ENCODE data around the gene UQCC2.

The UQCC2 gene

DNA sequence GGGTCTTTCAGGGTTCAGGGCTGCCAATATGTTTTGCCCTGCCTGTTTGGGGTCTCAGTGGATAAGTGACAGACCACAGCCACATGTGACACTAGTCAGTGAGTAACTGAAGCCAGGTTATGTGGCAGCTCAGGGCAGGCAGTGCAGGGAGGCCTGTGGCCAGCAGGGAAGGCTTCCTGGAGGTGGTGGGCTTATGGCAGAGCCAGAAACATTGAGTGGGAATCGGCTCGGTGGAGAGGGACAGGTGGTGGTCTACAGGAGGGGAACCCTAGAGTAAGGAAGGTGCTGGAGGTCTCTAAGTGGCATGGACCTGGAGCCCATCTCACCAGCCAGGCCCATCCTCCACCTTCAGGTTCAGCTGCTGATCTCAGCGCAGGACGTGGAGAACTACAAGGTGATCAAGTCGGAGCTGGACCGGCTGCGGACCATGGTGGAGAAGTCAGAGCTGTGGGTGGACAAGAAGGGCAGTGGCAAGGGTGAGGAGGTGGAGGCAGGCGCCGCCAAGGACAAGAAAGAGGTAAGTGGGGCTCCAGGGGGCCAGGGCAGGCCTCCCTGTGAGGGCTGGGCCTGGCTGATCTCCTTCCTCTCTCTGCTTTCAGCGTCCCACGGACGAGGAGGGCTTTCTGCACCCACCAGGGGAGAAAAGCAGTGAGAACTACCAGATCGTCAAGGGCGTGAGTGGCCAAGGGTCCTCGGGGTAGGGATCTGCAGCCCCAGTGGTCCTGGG, 34.9 kb downstream of the UQCC2 start:
- DNase-seq (ENCODE audit: low read depth, low spot score): no peak

- DNase-seq (ENCODE audit: low read depth, low spot score): no peak
Observed at GRCh38 chr6:33675968-33676367, 35.5 kb downstream of the UQCC2 start.

GRCh38 chr6:33673851-33674250, 37.6 kb downstream of the UQCC2 start:
- no peak for DNase-seq (ENCODE audit: low read depth, low spot score)

GRCh38 chr6:33672808-33673207, 38.7 kb downstream of the UQCC2 start:
- no peak for DNase-seq (ENCODE audit: low read depth, low spot score)

DNA sequence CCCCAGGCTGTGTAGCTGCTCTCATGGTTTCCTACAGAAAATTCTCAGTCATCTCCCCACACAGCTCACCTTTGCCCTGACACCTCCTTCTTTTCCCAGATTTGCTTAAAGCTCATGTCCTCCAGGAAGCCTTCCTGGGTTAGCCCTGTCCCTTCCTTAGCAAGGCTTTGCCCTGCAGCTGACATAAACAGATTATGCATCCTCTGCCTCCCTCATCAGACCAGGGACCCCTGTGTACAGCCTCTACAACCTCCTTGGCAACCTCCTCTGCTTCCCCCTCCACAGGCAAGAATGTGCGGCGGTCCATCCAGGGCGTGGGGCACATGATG, 39.8 kb downstream of the UQCC2 start:
- no peak for DNase-seq (ENCODE audit: low read depth, low spot score)

GRCh38 chr6:33670971-33671743, 40.3 kb downstream of the UQCC2 start:
- no peak for DNase-seq (ENCODE audit: low read depth, low spot score)

DNA sequence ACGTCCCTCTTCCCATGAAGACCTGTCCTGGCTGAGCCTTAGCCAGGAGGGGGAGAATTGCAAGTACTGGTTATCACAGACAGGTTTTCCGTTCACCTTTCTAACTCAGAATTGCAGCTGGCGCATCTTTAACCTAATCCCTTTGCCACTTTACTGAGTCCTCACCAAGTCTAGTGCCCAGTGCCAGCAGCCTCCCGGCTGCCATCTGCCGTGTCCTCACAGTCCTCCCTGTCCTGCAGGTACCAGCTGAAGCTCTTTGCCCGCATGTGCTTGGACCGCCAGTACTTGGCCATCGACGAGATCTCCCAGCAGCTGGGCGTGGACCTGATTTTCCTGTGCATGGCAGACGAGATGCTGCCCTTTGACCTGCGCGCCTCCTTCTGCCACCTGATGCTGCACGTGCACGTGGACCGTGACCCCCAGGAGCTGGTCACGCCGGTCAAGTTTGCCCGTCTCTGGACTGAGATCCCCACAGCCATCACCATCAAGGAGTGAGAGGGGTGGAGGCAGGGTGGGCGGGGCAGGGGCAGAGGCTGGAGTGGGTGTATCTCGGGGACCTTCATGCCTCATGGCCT, 41.3 kb downstream of the UQCC2 start:
- no peak for DNase-seq (ENCODE audit: low read depth, low spot score)

DNA sequence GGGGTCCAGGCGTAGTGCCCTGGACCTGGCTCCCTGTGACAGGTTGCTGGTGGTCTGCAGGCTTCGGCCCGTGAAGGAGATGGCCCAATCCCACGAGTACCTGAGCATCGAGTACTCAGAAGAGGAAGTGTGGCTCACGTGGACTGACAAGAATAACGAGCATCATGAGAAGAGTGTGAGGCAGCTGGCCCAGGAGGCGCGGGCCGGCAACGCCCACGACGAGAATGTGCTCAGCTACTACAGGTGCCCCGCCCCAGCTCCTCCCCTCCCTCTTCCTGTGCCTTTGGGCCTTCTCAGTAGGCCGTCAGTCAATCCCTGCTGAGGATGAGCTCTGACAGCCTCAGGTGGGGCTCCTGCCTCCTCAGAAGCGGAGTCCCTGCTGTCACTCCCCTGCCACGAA, 42.6 kb downstream of the UQCC2 start:
- DNase-seq (ENCODE audit: low read depth, low spot score): peak; percentile 33

- DNase-seq (ENCODE audit: low read depth, low spot score): no peak
Observed at GRCh38 chr6:33668328-33668727, 43.2 kb downstream of the UQCC2 start.

DNA sequence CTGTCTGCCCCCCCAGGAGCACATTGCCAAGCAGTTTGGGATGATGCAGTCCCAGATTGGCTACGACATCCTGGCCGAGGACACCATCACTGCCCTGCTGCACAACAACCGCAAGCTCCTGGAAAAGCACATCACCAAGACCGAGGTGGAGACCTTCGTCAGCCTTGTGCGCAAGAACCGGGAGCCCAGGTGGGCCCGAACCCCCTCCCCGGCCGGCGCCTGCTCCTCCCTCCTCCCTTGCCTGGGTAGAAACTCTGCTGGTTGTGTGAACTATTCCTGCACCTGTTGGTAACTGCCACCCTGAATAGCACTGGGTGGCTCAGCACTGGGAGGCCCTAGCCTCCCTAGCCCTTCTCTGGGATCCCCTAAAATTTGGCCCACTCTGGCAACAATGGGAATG, 43.7 kb downstream of the UQCC2 start:
- DNase-seq (ENCODE audit: low read depth, low spot score): no peak

- no peak for DNase-seq (ENCODE audit: low read depth, low spot score)
Observed at GRCh38 chr6:33667072-33667471, 44.4 kb downstream of the UQCC2 start.

DNA sequence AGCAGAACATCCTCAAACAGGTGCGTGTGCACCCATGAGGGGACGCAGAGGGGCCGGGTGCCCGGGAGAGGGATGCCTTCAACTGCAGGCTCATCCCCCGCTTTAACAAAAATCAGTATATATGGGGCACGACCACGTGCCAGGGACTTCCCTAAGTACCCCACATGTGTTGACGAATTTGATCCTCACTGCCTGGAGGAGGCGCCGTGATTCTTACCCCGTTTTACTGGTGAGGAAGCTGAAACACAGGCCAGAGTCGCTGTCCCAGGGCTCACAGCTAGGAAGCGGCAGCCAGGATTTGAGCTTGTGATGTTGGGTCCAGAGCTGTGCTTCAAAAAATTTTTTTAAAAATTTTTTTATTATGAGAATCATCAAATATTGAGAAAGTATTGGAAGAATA, 45.5 kb downstream of the UQCC2 start:
- no peak for DNase-seq (ENCODE audit: low read depth, low spot score)

DNA sequence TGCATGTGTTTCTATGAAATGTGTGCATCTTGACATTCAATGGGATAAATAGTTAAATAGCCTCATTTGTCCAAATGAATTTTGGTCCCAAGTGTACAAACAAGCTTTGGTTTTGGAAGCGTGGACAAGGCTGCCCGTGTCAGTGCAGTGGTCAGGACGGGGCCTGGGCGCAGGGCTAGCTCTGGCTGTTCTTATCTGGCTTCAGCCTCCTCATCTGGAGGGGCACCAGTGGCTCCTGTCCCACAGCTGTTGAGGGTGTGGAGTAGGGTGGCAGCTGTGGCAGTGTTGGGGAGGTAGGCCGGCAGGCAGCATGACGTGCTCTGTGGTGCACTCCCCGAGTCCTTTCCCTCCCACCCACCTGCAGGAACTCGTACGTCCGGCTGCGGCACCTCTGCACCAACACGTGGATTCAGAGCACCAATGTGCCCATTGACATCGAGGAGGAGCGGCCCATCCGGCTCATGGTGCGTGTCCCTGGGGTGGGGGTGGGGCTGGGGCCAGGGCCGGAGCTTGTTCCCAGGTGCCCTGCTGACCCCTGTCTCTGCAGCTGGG, 46.9 kb downstream of the UQCC2 start:
- DNase-seq (ENCODE audit: low read depth, low spot score): no peak

DNA sequence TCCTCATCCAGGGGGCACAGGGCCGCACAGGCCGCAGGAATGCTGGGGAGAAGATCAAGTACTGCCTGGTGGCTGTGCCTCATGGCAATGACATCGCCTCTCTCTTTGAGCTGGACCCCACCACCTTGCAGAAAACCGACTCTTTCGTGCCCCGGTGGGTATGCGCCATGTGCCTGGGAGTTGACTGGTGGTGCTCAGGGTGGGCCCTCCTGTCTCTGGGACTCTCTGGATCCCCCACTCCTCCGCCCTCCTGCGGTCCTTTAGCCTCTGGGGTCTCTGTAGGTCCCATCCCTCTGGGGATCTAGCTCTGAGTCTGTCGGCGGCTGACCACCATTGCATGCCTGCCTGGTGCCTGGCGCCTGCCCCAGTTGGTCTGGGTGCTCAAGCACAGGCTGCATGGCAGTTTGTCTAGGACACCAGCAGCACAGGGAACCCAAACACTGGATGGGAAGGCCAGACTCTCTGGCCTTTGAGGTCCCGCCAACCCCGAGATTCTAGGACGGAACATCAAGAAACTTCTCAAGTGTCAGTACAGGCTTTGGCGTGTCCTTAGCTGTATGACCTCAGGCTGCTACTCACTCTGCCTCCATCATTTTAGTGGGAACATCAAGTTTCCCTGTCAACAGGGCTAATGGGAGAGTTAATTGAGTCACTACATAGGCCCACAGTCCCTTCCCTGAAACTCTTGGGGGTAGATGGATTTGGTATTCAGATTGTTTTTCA, 47.6 kb downstream of the UQCC2 start:
- DNase-seq (ENCODE audit: low read depth, low spot score): no peak

DNA sequence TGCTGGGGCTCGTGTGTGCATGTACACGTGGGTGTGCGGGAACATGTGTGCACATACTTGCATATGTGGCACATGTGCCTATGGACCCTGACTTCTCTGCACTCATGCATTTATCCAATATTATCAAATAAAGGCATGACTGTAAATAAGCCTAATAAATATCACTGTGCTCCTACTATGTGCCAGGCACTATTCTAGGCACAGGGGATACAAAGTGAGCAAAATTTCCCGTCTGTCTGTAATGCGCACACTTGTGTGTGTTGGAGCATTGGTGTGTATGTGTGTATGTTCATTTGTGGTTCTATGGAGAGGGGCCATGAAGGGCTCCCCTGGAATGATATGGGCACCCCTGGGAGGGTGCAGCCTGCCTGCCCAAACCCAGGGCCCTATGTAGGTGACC, 48.5 kb downstream of the UQCC2 start:
- no peak for DNase-seq (ENCODE audit: low read depth, low spot score)

- no peak for DNase-seq (ENCODE audit: low read depth, low spot score)
Observed at GRCh38 chr6:33662318-33662717, 49.2 kb downstream of the UQCC2 start.

DNA sequence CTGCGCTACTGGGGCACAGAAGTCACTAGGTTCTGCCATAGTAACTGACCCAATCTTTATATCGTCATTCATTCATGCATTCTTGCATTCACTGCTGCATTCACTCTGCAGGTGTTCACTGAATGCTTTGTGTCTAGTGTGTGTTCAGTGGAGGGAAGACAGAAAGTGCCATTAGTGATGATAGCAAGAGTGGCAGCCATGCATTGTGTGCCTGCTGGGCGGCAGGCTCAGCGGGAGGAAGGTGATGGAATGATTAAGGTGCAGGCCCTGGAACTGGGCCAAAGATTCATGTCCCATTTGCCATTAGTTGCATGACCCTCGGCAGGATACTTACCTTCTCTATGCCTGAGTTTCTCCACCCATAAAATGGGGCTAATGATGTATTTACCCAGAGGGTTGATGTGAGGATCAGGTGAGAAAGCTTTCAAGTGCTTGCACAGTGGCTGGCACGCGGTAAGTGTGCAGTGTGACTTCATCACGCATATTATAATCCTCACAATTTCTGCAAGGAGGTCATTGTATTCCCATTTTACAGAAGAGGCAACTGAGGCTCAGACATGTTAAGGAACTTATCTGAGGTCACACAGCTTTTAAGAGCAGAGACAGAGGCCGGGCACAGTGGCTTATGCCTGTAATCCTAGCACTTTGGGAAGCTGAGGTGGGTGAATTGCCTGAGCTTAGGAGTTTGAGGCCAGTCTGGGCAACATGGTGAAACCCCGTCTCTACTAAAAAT, 50.2 kb downstream of the UQCC2 start:
- no peak for DNase-seq (ENCODE audit: low read depth, low spot score)

- DNase-seq (ENCODE audit: low read depth, low spot score): no peak
Observed at GRCh38 chr6:33659986-33660385, 51.5 kb downstream of the UQCC2 start.

GRCh38 chr6:33658982-33659689, 52.4 kb downstream of the UQCC2 start:
- no peak for DNase-seq (ENCODE audit: low read depth, low spot score)

- DNase-seq (ENCODE audit: low read depth, low spot score): no peak
Observed at GRCh38 chr6:33656844-33657243, 54.7 kb downstream of the UQCC2 start.
